ENCODE measurements around the gene CRTC3. TPM values are rescaled to one million over a fixed set of nuclear protein-coding genes. Genes with fewer than 3 reads are reported as not detected.

CRTC3 gene
- total and polyA plus RNA-seq, 8 donors, result 7.1 to 17.6 (median 11.4) TPM

DNA sequence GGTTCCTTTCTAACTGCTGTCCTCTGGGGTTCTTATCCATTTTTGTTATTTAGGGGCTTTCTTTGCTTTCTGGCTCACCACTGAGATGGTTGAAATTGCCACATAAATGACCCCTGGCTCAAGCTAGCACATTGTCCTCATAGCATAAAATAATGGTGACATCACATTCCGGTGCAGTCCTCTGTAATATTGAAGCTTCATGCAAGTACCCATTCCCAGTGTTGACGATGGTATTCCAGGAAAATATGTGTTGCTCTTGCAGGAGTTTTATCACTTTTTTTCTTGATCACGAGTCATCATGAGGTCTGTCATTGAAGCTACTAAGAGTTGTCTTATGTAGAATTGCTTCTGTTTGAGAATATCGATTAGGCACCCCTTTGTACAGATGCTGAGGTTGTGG is 56.1 kb downstream of the CRTC3 start:
- no peaks in the 10 kb centered on the region for H3K9me3 ChIP-seq
- ATAC-seq, result peak in 1 of 4 donors; percentile 18
- no peak for DNase-seq
- H3K27me3 ChIP-seq, result no peaks in the 10 kb centered on the region
- intact Hi-C loops (cut with DNase I), result no loop called here
- no peaks in the 10 kb centered on the region for H3K36me3 ChIP-seq
- no peak for FAIRE-seq
- no peak overlapping the region for H3K27ac ChIP-seq
- no peak overlapping the region for H3K4me3 ChIP-seq
- WGBS, 2 donors, result 67 to 80% methylated on average over 4 of the region's 4 CpGs
- no peak for TF ChIP-seq CTCF (IDR thresholded peaks at IDR 0.05)
- H3K4me1 ChIP-seq, result no peaks in the 10 kb centered on the region

DNA sequence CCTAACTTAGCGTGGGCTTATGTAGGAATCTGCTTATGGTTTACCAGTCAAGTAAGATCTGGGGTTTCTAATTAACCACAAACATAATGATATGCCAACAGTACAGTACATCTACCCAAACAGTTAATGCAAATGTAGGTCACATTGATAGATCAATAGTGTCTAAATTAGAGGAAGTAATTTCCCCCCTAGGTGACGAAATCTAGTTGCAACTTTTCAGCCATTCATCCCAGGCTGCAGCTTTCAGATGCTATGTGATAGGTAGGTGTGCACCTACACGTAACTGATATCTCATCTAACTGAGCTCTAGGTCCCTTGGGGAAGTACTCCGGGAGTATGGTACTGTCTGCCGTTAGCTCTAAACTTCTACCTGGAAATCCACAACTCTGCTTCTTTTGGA is 57.2 kb downstream of the CRTC3 start:
- no peak for ATAC-seq
- no peaks in the 10 kb centered on the region for H3K36me3 ChIP-seq
- intact Hi-C loops (cut with DNase I), result no loop called here
- DNase-seq, result no peak
- 78 to 83% methylated on average over 5 of the region's 5 CpGs for WGBS, 2 donors
- no peaks in the 10 kb centered on the region for H3K9me3 ChIP-seq
- TF ChIP-seq CTCF (IDR thresholded peaks at IDR 0.05), result no peak
- no peaks in the 10 kb centered on the region for H3K4me1 ChIP-seq
- H3K27me3 ChIP-seq, result no peaks in the 10 kb centered on the region
- no peak for FAIRE-seq
- no peak overlapping the region for H3K4me3 ChIP-seq
- H3K27ac ChIP-seq, result no peak overlapping the region

GRCh38 chr15:90588427-90588826 is 58.7 kb downstream of the CRTC3 start:
- 75 to 85% methylated on average over 5 of the region's 5 CpGs for WGBS, 2 donors
- H3K9me3 ChIP-seq, result no peaks in the 10 kb centered on the region
- H3K36me3 ChIP-seq, result no peaks in the 10 kb centered on the region
- no peak overlapping the region for H3K4me3 ChIP-seq
- no peak for ATAC-seq
- TF ChIP-seq CTCF (IDR thresholded peaks at IDR 0.05), result no peak
- FAIRE-seq, result no peak
- no peaks in the 10 kb centered on the region for H3K4me1 ChIP-seq
- H3K27ac ChIP-seq, result no peak overlapping the region
- no peak for DNase-seq
- intact Hi-C loops (cut with DNase I), result no loop called here
- no peaks in the 10 kb centered on the region for H3K27me3 ChIP-seq

- Histone ChIP-seq H3K4me1 (peaks cover 0 to 7% (median 0%) of the 10 kb centered on the region in 3 donors), H3K27me3 (no peaks in the 10 kb centered on the region), H3K36me3 (no peaks in the 10 kb centered on the region), H3K27ac (no peak overlapping the region), H3K9me3 (no peaks in the 10 kb centered on the region), H3K4me3 (no peak overlapping the region)
- FAIRE-seq, result no peak
- WGBS, 2 donors, result 85 to 95% methylated on average over 1 of the region's 1 CpG
- intact Hi-C loops (cut with DNase I), result no loop called here
- DNase-seq, result no peak
- TF ChIP-seq CTCF (IDR thresholded peaks at IDR 0.05), result no peak
- no peak for ATAC-seq
Measured at GRCh38 chr15:90591524-90591923, 61.8 kb downstream of the CRTC3 start.

- H3K36me3 ChIP-seq, result no peaks in the 10 kb centered on the region
- H3K4me3 ChIP-seq, result no peak overlapping the region
- no peak overlapping the region for H3K27ac ChIP-seq
- FAIRE-seq, result no peak
- no peaks in the 10 kb centered on the region for H3K27me3 ChIP-seq
- no peak for DNase-seq
- 76 to 78% methylated on average over 5 of the region's 5 CpGs for WGBS, 2 donors
- TF ChIP-seq CTCF (IDR thresholded peaks at IDR 0.05), result no peak
- no peak for ATAC-seq
- peaks cover 0 to 7% (median 0%) of the 10 kb centered on the region in 3 donors for H3K4me1 ChIP-seq
- no peaks in the 10 kb centered on the region for H3K9me3 ChIP-seq
- intact Hi-C loops (cut with DNase I), result no loop called here
Measured at GRCh38 chr15:90592131-90592881, 62.6 kb downstream of the CRTC3 start.

All from pancreas (tissue), 10 donors.